ENCODE measurements around the gene DGKZ. TPM values are rescaled to one million over a fixed set of nuclear protein-coding genes. Genes with fewer than 3 reads are reported as not detected.

The DGKZ gene
- total RNA-seq, 3 donors from 2014 or later = 41.2 to 49.6 (median 47.2) TPM

GRCh38 chr11:46351148-46351547, 3.9 kb downstream of the DGKZ start:
- Histone ChIP-seq H3K9me3 (no peaks in the 10 kb centered on the region), H3K4me3 (no peak overlapping the region), H3K36me3 (ENCODE audit: low read depth) (no peaks in the 10 kb centered on the region), H3K4me1 (ENCODE audit: low read depth) (peaks cover 18% of the 10 kb centered on the region)
- intact Hi-C loops (cut with DNase I, micrococcal nuclease) = no loop called here
- ATAC-seq = no peak
- no peak for TF ChIP-seq CTCF (IDR thresholded peaks at IDR 0.05)
- no peak for DNase-seq

- H3K36me3 ChIP-seq (ENCODE audit: low read depth) = no peaks in the 10 kb centered on the region
- TF ChIP-seq CTCF (IDR thresholded peaks at IDR 0.05) = no peak
- no peak overlapping the region for H3K4me3 ChIP-seq
- no peak for DNase-seq
- intact Hi-C loops (cut with DNase I, micrococcal nuclease) = no loop called here
- no peaks in the 10 kb centered on the region for H3K9me3 ChIP-seq
- H3K4me1 ChIP-seq (ENCODE audit: low read depth) = peaks cover 18% of the 10 kb centered on the region
- ATAC-seq = no peak
Observed at GRCh38 chr11:46351606-46352005, 4.3 kb downstream of the DGKZ start.

GRCh38 chr11:46352063-46352841, 5.0 kb downstream of the DGKZ start:
- DNase-seq = peak in 2 of 3 donors; percentile 51 to 81
- Histone ChIP-seq H3K9me3 (no peaks in the 10 kb centered on the region), H3K4me1 (ENCODE audit: low read depth) (peaks cover 18% of the 10 kb centered on the region), H3K36me3 (ENCODE audit: low read depth) (no peaks in the 10 kb centered on the region), H3K4me3 (no peak overlapping the region)
- TF ChIP-seq CTCF (IDR thresholded peaks at IDR 0.05) = peak; percentile 55
- ATAC-seq = peak; percentile 16
- intact Hi-C loops (cut with DNase I, micrococcal nuclease) = no loop called here

- no peak for DNase-seq
Observed at GRCh38 chr11:46353698-46354097, 6.4 kb downstream of the DGKZ start.

GRCh38 chr11:46356924-46357482, 9.7 kb downstream of the DGKZ start:
- H3K9me3 ChIP-seq = no peaks in the 10 kb centered on the region
- H3K4me3 ChIP-seq = no peak overlapping the region
- H3K36me3 ChIP-seq (ENCODE audit: low read depth) = no peaks in the 10 kb centered on the region
- no peaks in the 10 kb centered on the region for H3K4me1 ChIP-seq (ENCODE audit: low read depth)
- intact Hi-C loops (cut with DNase I, micrococcal nuclease) = no loop called here
- TF ChIP-seq CTCF (IDR thresholded peaks at IDR 0.05) = no peak
- ATAC-seq (no peak), DNase-seq (no peak)

More at GRCh38 chr11:46353698-46354097, 6.4 kb downstream of the DGKZ start:
- TF ChIP-seq CTCF (IDR thresholded peaks at IDR 0.05) = no peak
- peaks cover 12% of the 10 kb centered on the region for H3K4me1 ChIP-seq (ENCODE audit: low read depth)
- intact Hi-C loops (cut with DNase I, micrococcal nuclease) = no loop called here
- H3K9me3 ChIP-seq = no peaks in the 10 kb centered on the region
- H3K4me3 ChIP-seq = no peak overlapping the region
- ATAC-seq = no peak
- H3K36me3 ChIP-seq (ENCODE audit: low read depth) = no peaks in the 10 kb centered on the region

Data from mucosa of descending colon (tissue), 3 donors.